Measurements from ENCODE around the gene TM9SF3.

- TF ChIP-seq CTCF (conservative IDR thresholded peaks at IDR 0.05 in 1 of 2, IDR thresholded peaks at IDR 0.05 in 1 of 2; ENCODE audit: extremely low read depth in 1 of 2, insufficient read depth in 1 of 2, low read depth in 1 of 2, low read length in 2 of 2), result no peak
- no peak for TF ChIP-seq EZH2 (IDR thresholded peaks at IDR 0.05; ENCODE audit: borderline replicate concordance, low read length)
These were observed 935 bp downstream of the TM9SF3 start for GRCh38 chr10:96585736-96586418.

Data from mammary epithelial cell (primary cell).